ENCODE results near the gene PITPNM3.

The PITPNM3 gene

DNA sequence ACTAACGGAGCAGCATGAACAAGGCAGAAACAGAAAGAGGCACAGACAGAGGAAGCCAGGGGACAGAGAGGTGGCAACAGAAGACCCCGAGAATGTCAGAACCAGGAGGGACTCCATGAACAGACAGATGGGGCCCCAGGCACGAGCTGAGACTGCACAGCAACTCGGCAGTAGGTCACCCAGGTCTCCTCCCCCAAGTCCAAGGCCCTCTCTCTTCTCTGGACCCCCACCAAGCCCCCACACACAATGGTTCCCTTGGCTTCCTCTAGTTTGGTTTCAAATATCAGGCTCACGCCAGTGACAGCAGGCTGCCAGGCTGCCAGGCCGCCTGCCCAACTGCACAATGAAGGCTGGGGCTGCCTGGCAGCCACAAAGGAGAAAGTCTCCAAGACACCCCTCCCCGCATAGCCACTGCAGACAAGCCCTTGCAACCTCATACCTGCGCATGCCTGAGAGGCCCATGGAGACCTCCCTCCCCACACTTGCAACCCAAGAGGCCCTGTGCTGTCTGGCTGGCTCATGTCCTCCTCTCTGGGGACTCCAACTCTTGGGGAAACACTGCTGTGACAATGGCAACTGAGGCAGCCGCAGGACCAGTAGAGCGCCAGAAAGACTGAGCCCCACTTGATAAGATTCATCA, 57.3 kb downstream of the PITPNM3 start:
- TF ChIP-seq, protein P1, sequence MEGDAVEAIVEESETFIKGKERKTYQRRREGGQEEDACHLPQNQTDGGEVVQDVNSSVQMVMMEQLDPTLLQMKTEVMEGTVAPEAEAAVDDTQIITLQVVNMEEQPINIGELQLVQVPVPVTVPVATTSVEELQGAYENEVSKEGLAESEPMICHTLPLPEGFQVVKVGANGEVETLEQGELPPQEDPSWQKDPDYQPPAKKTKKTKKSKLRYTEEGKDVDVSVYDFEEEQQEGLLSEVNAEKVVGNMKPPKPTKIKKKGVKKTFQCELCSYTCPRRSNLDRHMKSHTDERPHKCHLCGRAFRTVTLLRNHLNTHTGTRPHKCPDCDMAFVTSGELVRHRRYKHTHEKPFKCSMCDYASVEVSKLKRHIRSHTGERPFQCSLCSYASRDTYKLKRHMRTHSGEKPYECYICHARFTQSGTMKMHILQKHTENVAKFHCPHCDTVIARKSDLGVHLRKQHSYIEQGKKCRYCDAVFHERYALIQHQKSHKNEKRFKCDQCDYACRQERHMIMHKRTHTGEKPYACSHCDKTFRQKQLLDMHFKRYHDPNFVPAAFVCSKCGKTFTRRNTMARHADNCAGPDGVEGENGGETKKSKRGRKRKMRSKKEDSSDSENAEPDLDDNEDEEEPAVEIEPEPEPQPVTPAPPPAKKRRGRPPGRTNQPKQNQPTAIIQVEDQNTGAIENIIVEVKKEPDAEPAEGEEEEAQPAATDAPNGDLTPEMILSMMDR (IDR thresholded peaks at IDR 0.05; ENCODE audit: low read depth, low read length, missing control alignments) = no peak
- no peak for DNase-seq (ENCODE audit: extremely low read depth, low read depth)
- H3K4me3 ChIP-seq (replicated peaks; ENCODE audit: low read depth, low read length) = no peak overlapping the region

DNA sequence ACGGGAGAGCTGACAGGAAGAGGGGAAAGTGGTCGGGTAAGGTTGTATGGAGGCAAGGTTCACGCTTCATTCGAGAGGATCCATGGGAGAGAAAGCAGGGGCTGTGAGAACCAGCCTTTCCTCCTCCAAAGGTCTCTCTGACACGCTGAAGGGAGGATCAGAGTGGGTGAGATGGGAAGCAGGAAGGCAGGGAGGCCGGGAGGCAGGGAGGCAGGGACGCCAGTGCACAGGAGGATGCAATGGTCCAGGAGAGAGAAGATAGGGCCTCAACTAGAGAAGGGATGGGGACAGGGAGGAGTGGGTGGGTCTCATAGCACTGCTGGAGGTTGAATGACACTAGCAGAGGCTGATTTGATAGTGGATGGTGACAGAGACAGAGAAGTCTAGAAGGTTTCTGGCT, 58.0 kb downstream of the PITPNM3 start:
- DNase-seq (ENCODE audit: extremely low read depth, low read depth) = no peak
- TF ChIP-seq, protein P1 (IDR thresholded peaks at IDR 0.05; ENCODE audit: low read depth, low read length, missing control alignments) = no peak
- H3K4me3 ChIP-seq (replicated peaks; ENCODE audit: low read depth, low read length) = no peak overlapping the region

DNA sequence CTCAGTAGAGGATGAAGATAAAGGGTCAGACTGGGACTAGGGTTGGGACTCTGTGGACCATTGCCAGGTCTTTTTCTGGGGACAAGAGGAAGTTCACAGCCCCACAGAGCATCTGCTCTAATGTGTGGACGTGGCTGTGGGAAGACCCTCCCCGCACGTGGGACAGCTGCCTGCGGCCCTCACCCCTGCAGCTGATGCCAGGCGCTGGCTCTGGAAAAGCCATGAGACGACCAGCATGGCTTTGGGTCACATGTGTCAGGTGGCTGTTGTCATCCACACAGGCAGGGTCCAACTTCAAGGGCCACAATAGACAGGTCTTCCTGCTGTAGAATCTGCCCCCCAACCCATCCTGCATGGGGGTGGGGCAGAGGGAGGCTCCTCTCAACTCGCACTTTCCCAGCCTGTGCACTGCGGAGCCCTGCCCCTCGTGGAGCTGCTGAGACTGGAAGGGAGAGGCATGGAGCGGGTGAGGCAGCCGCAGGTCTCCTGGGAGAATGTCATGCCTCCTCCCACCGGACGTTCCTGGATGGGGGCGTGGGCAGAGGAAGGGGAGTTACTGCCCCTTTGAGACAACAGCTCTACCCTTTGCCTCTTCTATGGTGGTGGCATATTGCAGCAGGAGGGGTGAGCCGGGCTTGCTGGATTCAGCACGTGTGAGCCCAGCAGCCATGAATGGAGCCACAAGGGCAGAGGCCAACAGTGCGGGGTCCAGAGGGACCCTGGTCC, 58.7 kb downstream of the PITPNM3 start:
- TF ChIP-seq, protein P1 (IDR thresholded peaks at IDR 0.05; ENCODE audit: low read depth, low read length, missing control alignments) = no peak
- DNase-seq (ENCODE audit: extremely low read depth, low read depth) = no peak
- H3K4me3 ChIP-seq (replicated peaks; ENCODE audit: low read depth, low read length) = no peak overlapping the region

GRCh38 chr17:6496640-6497441, 59.5 kb downstream of the PITPNM3 start:
- H3K4me3 ChIP-seq (replicated peaks; ENCODE audit: low read depth, low read length) = no peak overlapping the region
- DNase-seq (ENCODE audit: extremely low read depth, low read depth) = no peak
- TF ChIP-seq, protein P1 (IDR thresholded peaks at IDR 0.05; ENCODE audit: low read depth, low read length, missing control alignments) = no peak

GRCh38 chr17:6496116-6496481, 60.3 kb downstream of the PITPNM3 start:
- H3K4me3 ChIP-seq (replicated peaks; ENCODE audit: low read depth, low read length) = no peak overlapping the region
- TF ChIP-seq, protein P1 (IDR thresholded peaks at IDR 0.05; ENCODE audit: low read depth, low read length, missing control alignments) = no peak
- DNase-seq (ENCODE audit: extremely low read depth, low read depth) = no peak

DNA sequence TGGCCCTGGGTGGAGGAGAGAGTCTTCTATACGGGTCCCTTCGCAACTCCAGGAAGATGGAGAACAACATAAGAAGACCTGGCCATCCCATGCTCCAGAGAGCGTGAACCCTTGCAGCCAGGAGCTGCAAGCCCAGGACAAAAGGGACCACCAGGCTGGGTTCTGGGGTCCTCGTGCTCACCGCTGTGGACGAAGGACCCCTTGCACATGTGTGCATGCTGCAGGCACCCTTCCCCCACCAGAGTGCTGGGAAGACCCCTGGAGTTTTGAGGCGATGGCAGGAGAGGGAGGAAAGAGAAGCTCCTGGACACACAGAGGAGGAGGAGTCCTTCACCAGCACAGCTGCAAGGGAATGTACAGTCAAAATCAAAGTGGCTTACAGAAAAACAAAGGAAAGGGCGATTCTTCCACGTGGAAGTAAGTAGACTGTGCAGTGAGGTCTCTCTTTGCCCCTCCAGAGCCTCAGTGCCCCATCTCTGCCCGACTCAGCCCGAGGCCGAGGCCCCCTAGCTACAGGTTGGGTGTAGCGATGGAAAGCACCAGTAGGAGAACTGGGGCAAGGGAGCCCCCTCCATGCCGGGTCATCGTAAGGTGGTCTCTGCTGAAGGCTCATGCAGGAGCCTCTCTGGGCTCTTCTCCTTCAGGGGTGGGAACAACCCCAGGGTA, 60.8 kb downstream of the PITPNM3 start:
- TF ChIP-seq, protein P1 (IDR thresholded peaks at IDR 0.05; ENCODE audit: low read depth, low read length, missing control alignments) = peak; percentile 16
- no peak for DNase-seq (ENCODE audit: extremely low read depth, low read depth)
- no peak overlapping the region for H3K4me3 ChIP-seq (replicated peaks; ENCODE audit: low read depth, low read length)
